GM13976 (cell line): Measurements from ENCODE around the gene GALNT10.

Source experiments
- DNase-seq: peaks from one replicate; pipeline ENCODE4 v3.0.0; 2012; ENCODE audit warnings: low spot score
- in situ Hi-C: fragments of 300-500 bp; cut with MboI; formaldehyde crosslinking; loops from one replicate; pipeline ENCODE4 v1.12.0; 2022; ENCODE audit warnings: low sequenced_read_pairs, mixed read lengths, inconsistent platforms; ENCODE audit not compliant: unreplicated experiment
- TF ChIP-seq, protein P1 (sequence below): IDR thresholded peaks from 2 replicates; pipeline ENCODE4 v1.5.1; 2012; ENCODE audit warnings: borderline replicate concordance, mild to moderate bottlenecking; ENCODE audit not compliant: insufficient read depth; ENCODE audit errors: extremely low read depth, missing control alignments, control extremely low read depth

The GALNT10 gene

DNA sequence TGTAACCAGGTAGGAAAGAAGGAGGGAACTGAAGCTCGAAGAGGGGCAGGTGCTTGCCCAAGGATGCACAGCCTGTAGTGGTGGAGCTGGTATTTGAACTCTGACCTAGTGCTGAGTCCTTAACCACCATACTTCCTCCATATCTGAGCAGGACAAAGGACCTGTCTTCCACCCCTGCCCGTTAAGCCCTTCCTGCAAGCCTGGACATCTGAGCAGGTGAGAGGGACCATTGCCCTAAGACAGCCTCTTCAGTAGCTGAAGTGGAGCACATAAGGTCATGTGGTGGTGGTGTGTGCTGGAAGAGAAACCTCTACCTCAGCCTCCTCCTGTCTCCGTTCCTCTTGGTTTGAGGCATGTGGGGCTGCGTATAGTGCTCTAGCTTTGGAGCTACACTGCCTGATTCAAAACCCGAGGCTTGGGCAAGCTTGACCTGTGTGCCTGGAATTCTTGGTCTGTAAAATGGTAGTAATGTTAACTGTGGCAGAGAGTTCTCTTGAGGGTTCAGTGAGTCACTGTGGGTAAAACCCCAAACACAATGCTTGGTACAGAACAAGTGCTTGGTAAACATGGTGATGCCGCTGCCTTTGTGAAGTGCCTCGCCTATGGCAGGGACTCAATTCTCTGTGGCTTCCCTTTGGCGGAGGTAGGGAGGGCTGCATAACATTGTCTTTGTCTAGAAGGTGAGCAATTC is 7.4 kb downstream of the GALNT10 start:
- no peak for DNase-seq
- TF ChIP-seq, protein P1, sequence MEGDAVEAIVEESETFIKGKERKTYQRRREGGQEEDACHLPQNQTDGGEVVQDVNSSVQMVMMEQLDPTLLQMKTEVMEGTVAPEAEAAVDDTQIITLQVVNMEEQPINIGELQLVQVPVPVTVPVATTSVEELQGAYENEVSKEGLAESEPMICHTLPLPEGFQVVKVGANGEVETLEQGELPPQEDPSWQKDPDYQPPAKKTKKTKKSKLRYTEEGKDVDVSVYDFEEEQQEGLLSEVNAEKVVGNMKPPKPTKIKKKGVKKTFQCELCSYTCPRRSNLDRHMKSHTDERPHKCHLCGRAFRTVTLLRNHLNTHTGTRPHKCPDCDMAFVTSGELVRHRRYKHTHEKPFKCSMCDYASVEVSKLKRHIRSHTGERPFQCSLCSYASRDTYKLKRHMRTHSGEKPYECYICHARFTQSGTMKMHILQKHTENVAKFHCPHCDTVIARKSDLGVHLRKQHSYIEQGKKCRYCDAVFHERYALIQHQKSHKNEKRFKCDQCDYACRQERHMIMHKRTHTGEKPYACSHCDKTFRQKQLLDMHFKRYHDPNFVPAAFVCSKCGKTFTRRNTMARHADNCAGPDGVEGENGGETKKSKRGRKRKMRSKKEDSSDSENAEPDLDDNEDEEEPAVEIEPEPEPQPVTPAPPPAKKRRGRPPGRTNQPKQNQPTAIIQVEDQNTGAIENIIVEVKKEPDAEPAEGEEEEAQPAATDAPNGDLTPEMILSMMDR = no peak
- in situ Hi-C loops = no loop called here

DNA sequence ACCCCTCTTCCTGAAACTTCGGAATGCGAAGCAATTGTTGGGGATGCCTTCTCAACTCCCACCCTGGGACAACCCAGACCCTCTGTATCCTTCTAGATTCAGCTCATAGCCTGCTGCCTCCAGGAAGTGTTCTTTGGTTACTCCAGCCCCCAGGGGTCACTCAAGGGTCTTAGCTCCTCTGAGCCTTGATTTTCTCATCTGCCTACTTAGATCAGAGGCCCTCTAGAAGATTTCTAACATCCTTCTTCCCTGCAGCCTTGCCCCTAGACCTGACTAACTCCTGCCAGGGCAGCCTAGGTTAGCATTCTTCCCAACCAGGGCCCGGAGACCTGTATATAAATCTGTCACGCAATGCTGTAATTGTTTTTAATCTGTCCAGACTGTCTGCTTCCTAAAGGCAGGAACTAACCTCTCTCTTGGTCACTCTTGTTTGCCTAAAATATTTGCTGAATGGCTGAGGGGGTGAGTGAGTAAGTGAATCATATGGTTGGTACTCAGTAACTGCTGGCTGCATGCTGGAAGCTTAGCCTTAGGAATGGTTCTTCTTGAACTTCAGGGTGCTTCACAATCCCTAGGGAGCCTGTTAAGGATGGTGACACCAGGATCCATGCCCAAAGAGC is 8.2 kb downstream of the GALNT10 start:
- TF ChIP-seq, protein P1 = no peak
- in situ Hi-C loops = no loop called here
- DNase-seq = no peak

DNA sequence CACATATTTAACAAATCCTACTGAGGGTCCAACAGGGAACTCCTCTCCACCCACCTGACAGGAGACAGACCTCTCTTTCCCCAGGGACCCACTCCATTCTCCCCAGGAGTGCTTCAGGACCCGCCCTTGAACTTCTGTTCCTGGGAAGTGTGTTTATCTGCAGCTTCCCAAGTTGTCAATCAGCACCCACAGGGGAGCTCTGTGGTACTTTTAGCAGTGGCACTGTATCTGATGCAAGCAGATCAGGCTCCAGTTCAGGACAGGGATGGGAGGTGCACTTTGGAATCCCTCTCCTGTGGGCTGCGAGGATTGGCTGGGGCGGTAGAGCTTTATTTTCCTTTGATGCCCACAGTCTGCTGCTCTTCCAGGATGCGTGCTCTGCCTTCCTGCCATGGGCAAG is 8.7 kb downstream of the GALNT10 start:
- in situ Hi-C loops = no loop called here
- TF ChIP-seq, protein P1 = no peak
- no peak for DNase-seq

DNA sequence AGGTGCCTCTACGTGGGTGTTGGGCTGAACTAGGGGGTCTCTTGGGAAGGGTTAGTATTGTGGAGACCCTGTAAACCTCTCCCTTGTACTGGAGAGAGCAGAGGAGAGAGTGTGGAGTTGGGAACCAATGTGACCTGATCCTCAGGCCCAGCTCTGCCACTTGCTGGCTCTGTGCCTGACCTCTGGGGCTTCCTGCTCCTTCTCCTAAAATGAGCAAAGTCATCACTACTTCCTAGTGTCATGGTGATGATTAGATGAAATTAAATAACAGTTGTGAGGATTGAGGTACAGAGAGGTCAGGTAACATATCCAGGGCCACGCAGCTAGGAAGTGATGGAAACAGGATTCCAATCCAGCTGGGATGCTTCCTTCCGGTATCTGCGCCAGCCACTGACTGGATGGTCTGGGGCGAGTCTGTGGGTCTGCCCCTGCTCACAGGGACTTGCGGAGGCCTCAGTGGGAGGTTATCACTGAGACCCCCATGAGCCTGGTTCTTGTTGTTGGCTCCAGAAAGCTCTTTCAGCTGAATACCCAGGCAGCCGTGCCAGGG is 9.2 kb downstream of the GALNT10 start:
- in situ Hi-C loops = no loop called here
- no peak for DNase-seq
- TF ChIP-seq, protein P1 = no peak

DNA sequence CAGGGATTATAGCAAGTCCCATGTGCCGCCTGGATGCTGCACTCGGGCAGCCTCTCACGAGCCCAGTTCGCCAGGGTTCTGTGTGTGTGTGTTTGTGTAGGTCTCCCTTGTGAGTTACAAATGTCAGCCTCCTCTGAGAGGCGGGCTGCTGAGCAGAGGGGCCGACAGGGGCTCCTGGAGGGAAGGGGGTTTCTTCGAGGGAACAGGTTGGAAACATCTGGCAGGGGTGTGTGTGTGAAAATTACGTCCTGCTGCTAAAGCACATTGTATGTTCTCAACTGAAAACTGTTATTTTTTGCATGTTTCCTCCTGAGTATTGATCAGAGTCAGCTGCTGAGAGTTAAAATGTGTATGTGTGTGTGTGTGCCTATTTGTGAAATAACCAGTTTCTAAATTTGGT is 9.7 kb downstream of the GALNT10 start:
- in situ Hi-C loops = no loop called here
- TF ChIP-seq, protein P1 = no peak
- no peak for DNase-seq

DNA sequence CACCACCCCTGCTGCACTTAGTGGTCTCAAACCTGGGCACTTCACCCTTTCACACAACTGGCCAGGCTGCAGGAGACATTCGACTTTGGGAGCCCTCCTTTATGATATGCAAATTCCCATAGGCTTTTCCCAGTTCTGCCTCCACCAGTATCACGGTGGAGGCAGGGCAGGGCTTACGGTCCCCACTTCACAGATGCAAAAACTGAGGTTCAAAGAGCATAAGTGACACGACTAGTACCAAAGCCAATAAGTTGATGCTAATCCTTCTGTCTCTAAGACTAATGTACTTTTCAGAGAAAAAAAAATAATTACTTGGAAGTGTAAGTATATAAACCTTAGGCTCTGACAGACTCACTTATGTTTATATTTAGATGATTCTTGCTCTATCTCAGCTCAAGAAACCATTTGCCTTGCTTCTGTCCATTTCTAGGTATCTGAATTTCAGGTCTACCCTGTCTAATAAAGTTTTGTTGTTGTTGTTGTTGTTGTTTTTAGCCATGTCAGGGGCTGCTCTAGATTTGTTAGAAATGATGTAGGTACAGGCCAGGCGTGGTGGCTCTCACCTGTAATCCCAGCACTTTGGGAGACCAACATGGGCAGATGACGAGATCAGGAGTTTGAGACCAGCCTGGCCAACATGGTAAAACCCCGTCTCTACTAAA is 10.7 kb downstream of the GALNT10 start:
- DNase-seq = no peak
- in situ Hi-C loops = no loop called here
- TF ChIP-seq, protein P1 = no peak
